Uterus (tissue), 4 donors: ENCODE data around the gene TGFA. TPM values are rescaled to one million over a fixed set of nuclear protein-coding genes. Genes with fewer than 3 reads are reported as not detected.

ENCODE experiments used
- DNase-seq, 2 donors: peaks; one replicate each; pipeline ENCODE4 v3.0.0-alpha.2; 2019 to 2020
- H3K27ac ChIP-seq, 2 donors: fragments of 200-600 bp; sonication (generic); 1 replicate in 1 of 2; 2 replicates in 1 of 2; pipeline ENCODE4 v1.5.1; 2016 to 2018
- H3K27me3 ChIP-seq, 2 donors: fragments of 200-600 bp; sonication (generic); one replicate each; pipeline ENCODE4 v1.5.1; 2018 to 2019; ENCODE audit warnings: control low read depth in 1 of 2
- H3K36me3 ChIP-seq, 2 donors: fragments of 200-600 bp; sonication (generic); one replicate each; pipeline ENCODE4 v1.5.1; 2019; ENCODE audit warnings: control low read depth in 1 of 2
- H3K4me1 ChIP-seq, 2 donors: fragments of 200-600 bp; sonication (generic); one replicate each; pipeline ENCODE4 v1.5.1; 2018 to 2019; ENCODE audit warnings: control low read depth in 1 of 2
- H3K4me3 ChIP-seq, 2 donors: fragments of 200-600 bp; sonication (generic); 1 replicate in 1 of 2; 2 replicates in 1 of 2; pipeline ENCODE4 v1.5.1; 2018 to 2019; ENCODE audit warnings: mild to moderate bottlenecking in 1 of 2
- H3K9me3 ChIP-seq, 2 donors: fragments of 200-600 bp; sonication (generic); one replicate each; pipeline ENCODE4 v1.5.1; 2019; ENCODE audit warnings: control low read depth in 1 of 2
- CTCF ChIP-seq, 4 experiments: fragments of 200-600 bp in 2 of 4; fragments of 450-650 bp in 2 of 4; sonication (generic) in 2 of 4; IDR thresholded peaks; one replicate each; pipeline ENCODE4 v1.5.1; 2016 to 2019; ENCODE audit warnings: antibody characterized with exemption in 4 of 4, mild to moderate bottlenecking in 2 of 4, moderate library complexity in 1 of 4
- POLR2A ChIP-seq, 2 donors: fragments of 450-650 bp; IDR thresholded peaks; one replicate each; pipeline ENCODE4 v1.6.1; 2016; ENCODE audit warnings: antibody characterized with exemption in 2 of 2, mild to moderate bottlenecking in 1 of 2, moderate library complexity in 1 of 2
- intact Hi-C: fragments of 100-400 bp; cut with DNase I; formaldehyde crosslinking; loops from one replicate; pipeline ENCODE4 v1.15.1; 2023; ENCODE audit warnings: low total_unique reads
- total RNA-seq, 4 donors: library from RNA; depleted of rRNA in 3 of 4; stranded (reverse); fragments of >200 nt in 3 of 4; gene quantifications; one replicate each; pipeline versions ENCODE4 v1.1.0 to v1.2.4, GENCODE V29; 2014 to 2023
- donor health status: DM: yes; HTN: yes; CAD: no.

TGFA gene
- total RNA-seq, 4 donors from 2014 or later: 1.5 to 3.7 (median 1.6) TPM; not detected in 1

- intact Hi-C loops: no loop called here
- H3K36me3 ChIP-seq: no peaks in the 10 kb centered on the region
- no peaks in the 10 kb centered on the region for H3K4me1 ChIP-seq
- H3K27ac ChIP-seq: no peak overlapping the region
- H3K4me3 ChIP-seq: no peak overlapping the region
- no peaks in the 10 kb centered on the region for H3K27me3 ChIP-seq
- no peak for DNase-seq
- H3K9me3 ChIP-seq: no peaks in the 10 kb centered on the region
- no peak for TF ChIP-seq POLR2A (IDR thresholded peaks at IDR 0.05)
- no peak for TF ChIP-seq CTCF (IDR thresholded peaks at IDR 0.05)
Observed at GRCh38 chr2:70519453-70519852, 34.2 kb downstream of the TGFA start.

GRCh38 chr2:70518557-70518956 lies 35.1 kb downstream of the TGFA start:
- Histone ChIP-seq H3K4me1 (no peaks in the 10 kb centered on the region), H3K9me3 (no peaks in the 10 kb centered on the region), H3K27me3 (no peaks in the 10 kb centered on the region), H3K36me3 (no peaks in the 10 kb centered on the region), H3K4me3 (no peak overlapping the region), H3K27ac (no peak overlapping the region)
- TF ChIP-seq POLR2A (IDR thresholded peaks at IDR 0.05) (no peak), CTCF (IDR thresholded peaks at IDR 0.05) (no peak)
- intact Hi-C loops: no loop called here
- DNase-seq: no peak

GRCh38 chr2:70517804-70518203 lies 35.8 kb downstream of the TGFA start:
- intact Hi-C loops: no loop called here
- H3K9me3 ChIP-seq: no peaks in the 10 kb centered on the region
- H3K36me3 ChIP-seq: no peaks in the 10 kb centered on the region
- H3K4me3 ChIP-seq: no peak overlapping the region
- no peak for TF ChIP-seq POLR2A (IDR thresholded peaks at IDR 0.05)
- no peak for TF ChIP-seq CTCF (IDR thresholded peaks at IDR 0.05)
- no peaks in the 10 kb centered on the region for H3K27me3 ChIP-seq
- no peak overlapping the region for H3K27ac ChIP-seq
- H3K4me1 ChIP-seq: no peaks in the 10 kb centered on the region
- DNase-seq: no peak

- Histone ChIP-seq H3K36me3 (no peaks in the 10 kb centered on the region), H3K9me3 (no peaks in the 10 kb centered on the region), H3K27ac (no peak overlapping the region), H3K27me3 (no peaks in the 10 kb centered on the region), H3K4me3 (no peak overlapping the region), H3K4me1 (no peaks in the 10 kb centered on the region)
- intact Hi-C loops: no loop called here
- DNase-seq: no peak
- TF ChIP-seq POLR2A (IDR thresholded peaks at IDR 0.05): no peak
Observed at GRCh38 chr2:70516596-70516995, 37.0 kb downstream of the TGFA start.

GRCh38 chr2:70515938-70516337 lies 37.7 kb downstream of the TGFA start:
- no peaks in the 10 kb centered on the region for H3K36me3 ChIP-seq
- intact Hi-C loops: no loop called here
- H3K4me3 ChIP-seq: no peak overlapping the region
- DNase-seq: no peak
- no peak overlapping the region for H3K27ac ChIP-seq
- H3K27me3 ChIP-seq: no peaks in the 10 kb centered on the region
- H3K9me3 ChIP-seq: no peaks in the 10 kb centered on the region
- no peaks in the 10 kb centered on the region for H3K4me1 ChIP-seq
- TF ChIP-seq POLR2A (IDR thresholded peaks at IDR 0.05) (no peak), CTCF (IDR thresholded peaks at IDR 0.05) (no peak)

- intact Hi-C loops: no loop called here
- no peaks in the 10 kb centered on the region for H3K4me1 ChIP-seq
- H3K9me3 ChIP-seq: no peaks in the 10 kb centered on the region
- H3K27me3 ChIP-seq: no peaks in the 10 kb centered on the region
- no peaks in the 10 kb centered on the region for H3K36me3 ChIP-seq
- TF ChIP-seq CTCF (IDR thresholded peaks at IDR 0.05) (no peak), POLR2A (IDR thresholded peaks at IDR 0.05) (no peak)
- H3K27ac ChIP-seq: no peak overlapping the region
- DNase-seq: no peak
- H3K4me3 ChIP-seq: no peak overlapping the region
Observed at GRCh38 chr2:70514612-70515055, 39.0 kb downstream of the TGFA start.
